Endothelial cell of hepatic sinusoid (primary cell): ENCODE data around the gene MPZ.
"Not testable (repeated sequence)": the region's sequence is repeated elsewhere in the genome, so short reads cannot be mapped to it uniquely, and the experiment has no call there.

ENCODE experiments used
- in situ Hi-C: cut with HindIII; loops from 2 replicates; pipeline ENCODE4 v1.10.0; 2017; ENCODE audit warnings: low sequenced_read_pairs

The MPZ gene

GRCh38 chr1:161309868-161310267 lies at the start of gene MPZ:
Gene MPZ (minus strand): TSS chr1:161309968. CDS start chr1:161309905, 63 bp downstream.
- in situ Hi-C loops: loop anchor here (5.0 kb wide), 2 partner anchors 62 to 93 kb away; partner anchors contain the start of gene FCER1G

GRCh38 chr1:161359291-161359690 lies 49.5 kb upstream of the MPZ start:
- in situ Hi-C loops: no loop called here

GRCh38 chr1:161357073-161357472 lies 47.3 kb upstream of the MPZ start:
- in situ Hi-C loops: no loop called here

GRCh38 chr1:161351482-161351881 lies 41.7 kb upstream of the MPZ start:
- in situ Hi-C loops: no loop called here

- in situ Hi-C loops: no loop called here
Measured at GRCh38 chr1:161350671-161351070, 40.9 kb upstream of the MPZ start.

GRCh38 chr1:161342821-161343220 lies 33.1 kb upstream of the MPZ start:
- in situ Hi-C loops: no loop called here

GRCh38 chr1:161342177-161342576 lies 32.4 kb upstream of the MPZ start:
- in situ Hi-C loops: no loop called here

- in situ Hi-C loops: no loop called here
Measured at GRCh38 chr1:161335796-161336195, 26.0 kb upstream of the MPZ start.

GRCh38 chr1:161333166-161333565 lies 23.4 kb upstream of the MPZ start:
- in situ Hi-C loops: no loop called here

- in situ Hi-C loops: no loop called here
Measured at GRCh38 chr1:161330346-161330745, 20.6 kb upstream of the MPZ start.

GRCh38 chr1:161324020-161324419 lies 14.3 kb upstream of the MPZ start:
- in situ Hi-C loops: no loop called here

- in situ Hi-C loops: not testable (repeated sequence)
Measured at GRCh38 chr1:161315841-161316674, 6.3 kb upstream of the MPZ start.

GRCh38 chr1:161314201-161314981 lies 4.6 kb upstream of the MPZ start, which contains the start of gene SDHC:
Gene SDHC (plus strand): TSS chr1:161314381. CDS start chr1:161314406, 25 bp downstream.
- in situ Hi-C loops: no loop called here

- in situ Hi-C loops: no loop called here
Measured at GRCh38 chr1:161313554-161314200, 3.9 kb upstream of the MPZ start.

- in situ Hi-C loops: no loop called here
Measured at GRCh38 chr1:161311595-161312181, 1.9 kb upstream of the MPZ start.

GRCh38 chr1:161307892-161308638 lies 1.7 kb downstream of the MPZ start:
- in situ Hi-C loops: loop anchor here (5.0 kb wide), 2 partner anchors 64 to 91 kb away; partner anchors contain the start of gene FCER1G

GRCh38 chr1:161307230-161307768 lies 2.5 kb downstream of the MPZ start:
- in situ Hi-C loops: loop anchor here (5.0 kb wide), 2 partner anchors 65 to 90 kb away; partner anchors contain the start of gene FCER1G

- in situ Hi-C loops: loop anchor here (5.0 kb wide), 2 partner anchors 66 to 89 kb away; partner anchors contain the start of gene FCER1G
Measured at GRCh38 chr1:161305867-161306519, 3.8 kb downstream of the MPZ start.
